Measurements from ENCODE around the gene MICAL3.
"Not testable (repeated sequence)": the region's sequence is repeated elsewhere in the genome, so short reads cannot be mapped to it uniquely, and the experiment has no call there.

Gene MICAL3

DNA sequence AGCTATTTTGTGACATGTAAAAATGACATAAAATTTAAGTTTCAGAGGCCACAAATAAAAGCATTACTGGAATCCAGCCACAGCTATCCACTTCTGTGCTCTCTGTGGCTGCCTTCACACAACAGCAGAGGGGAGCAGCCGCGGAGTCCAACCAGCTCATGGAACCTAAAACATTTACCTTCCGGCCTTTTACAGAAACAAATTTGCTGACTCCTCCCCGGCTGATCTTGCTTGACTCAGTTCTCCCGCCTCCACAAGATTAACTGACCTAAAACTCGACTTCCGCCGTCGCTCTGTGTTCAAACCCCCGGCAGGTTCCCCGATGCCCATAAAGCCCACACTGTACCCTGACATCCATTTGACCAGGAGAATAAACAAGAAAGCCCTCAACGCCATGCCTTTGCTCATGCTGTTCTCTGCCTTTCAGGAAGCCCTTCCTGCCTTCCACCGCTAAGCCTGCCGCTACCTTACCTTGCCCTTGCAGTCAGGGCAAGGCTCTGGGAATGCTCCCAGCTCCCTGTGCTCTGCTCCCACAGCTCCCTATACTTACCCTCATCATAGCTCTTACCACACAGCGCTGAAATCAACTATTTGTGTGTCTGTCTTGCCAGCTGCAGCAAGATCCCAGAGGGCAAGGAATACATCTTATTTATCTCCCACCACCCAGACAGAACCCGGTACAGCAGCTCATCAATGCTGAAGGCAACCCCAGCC is 35.4 kb downstream of the MICAL3 start:
- Histone ChIP-seq H3K27ac (ENCODE audit: low read length) (no peak overlapping the region), H3K9ac (ENCODE audit: low read length) (no peak overlapping the region), H3K79me2 (ENCODE audit: low read length) (peaks cover 99% of the 10 kb centered on the region), H3K4me3 (ENCODE audit: low read length) (no peak overlapping the region), H3K9me3 (ENCODE audit: insufficient read depth, low read length) (no peaks in the 10 kb centered on the region), H4K20me1 (ENCODE audit: insufficient read depth, low read length) (peaks cover 96% of the 10 kb centered on the region), H3K4me2 (ENCODE audit: low read length) (no peak overlapping the region), H3K36me3 (replicated peaks; ENCODE audit: low read depth, low read length) (peaks cover 11% of the 10 kb centered on the region), H3K27me3 (ENCODE audit: low read depth, low read length) (no peaks in the 10 kb centered on the region), H2AFZ (ENCODE audit: low read depth, low read length) (no peak overlapping the region), H3K4me1 (ENCODE audit: low read length) (peaks cover under 1% of the 10 kb centered on the region; the same call in 1 of the 2 replicates)
- no peak for TF ChIP-seq EZH2phosphoT487 (IDR thresholded peaks at IDR 0.05; ENCODE audit: low read depth)
- TF ChIP-seq, protein P1, sequence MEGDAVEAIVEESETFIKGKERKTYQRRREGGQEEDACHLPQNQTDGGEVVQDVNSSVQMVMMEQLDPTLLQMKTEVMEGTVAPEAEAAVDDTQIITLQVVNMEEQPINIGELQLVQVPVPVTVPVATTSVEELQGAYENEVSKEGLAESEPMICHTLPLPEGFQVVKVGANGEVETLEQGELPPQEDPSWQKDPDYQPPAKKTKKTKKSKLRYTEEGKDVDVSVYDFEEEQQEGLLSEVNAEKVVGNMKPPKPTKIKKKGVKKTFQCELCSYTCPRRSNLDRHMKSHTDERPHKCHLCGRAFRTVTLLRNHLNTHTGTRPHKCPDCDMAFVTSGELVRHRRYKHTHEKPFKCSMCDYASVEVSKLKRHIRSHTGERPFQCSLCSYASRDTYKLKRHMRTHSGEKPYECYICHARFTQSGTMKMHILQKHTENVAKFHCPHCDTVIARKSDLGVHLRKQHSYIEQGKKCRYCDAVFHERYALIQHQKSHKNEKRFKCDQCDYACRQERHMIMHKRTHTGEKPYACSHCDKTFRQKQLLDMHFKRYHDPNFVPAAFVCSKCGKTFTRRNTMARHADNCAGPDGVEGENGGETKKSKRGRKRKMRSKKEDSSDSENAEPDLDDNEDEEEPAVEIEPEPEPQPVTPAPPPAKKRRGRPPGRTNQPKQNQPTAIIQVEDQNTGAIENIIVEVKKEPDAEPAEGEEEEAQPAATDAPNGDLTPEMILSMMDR (IDR thresholded peaks at IDR 0.05; ENCODE audit: low read depth, low read length), result no peak

DNA sequence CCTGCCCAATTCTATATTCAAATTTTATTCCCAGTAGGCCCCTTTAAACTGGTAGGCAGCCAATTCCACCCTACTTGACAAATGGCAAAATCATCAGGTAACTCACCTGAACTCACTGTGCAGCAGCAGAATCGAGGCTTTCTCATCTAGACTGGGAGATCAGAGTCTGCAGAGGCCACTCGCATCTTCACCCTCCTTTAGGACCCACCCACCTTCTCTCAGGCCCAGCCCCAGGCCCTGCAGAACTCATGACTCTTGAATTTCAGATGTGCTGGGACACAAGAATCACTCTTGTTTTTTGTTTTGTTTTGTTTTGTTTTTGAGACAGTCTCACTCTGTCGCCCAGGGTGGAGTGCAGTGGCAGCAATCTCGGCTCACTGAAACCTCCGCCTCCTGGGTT is 38.8 kb downstream of the MICAL3 start:
- Histone ChIP-seq H3K4me3 (ENCODE audit: low read length) (no peak overlapping the region), H3K4me1 (ENCODE audit: low read length) (no peaks in the 10 kb centered on the region), H3K36me3 (replicated peaks; ENCODE audit: low read depth, low read length) (peaks cover 18% of the 10 kb centered on the region), H3K4me2 (ENCODE audit: low read length) (no peak overlapping the region), H3K27ac (ENCODE audit: low read length) (no peak overlapping the region), H3K27me3 (ENCODE audit: low read depth, low read length) (no peaks in the 10 kb centered on the region), H4K20me1 (ENCODE audit: insufficient read depth, low read length) (peaks cover 95% of the 10 kb centered on the region), H2AFZ (ENCODE audit: low read depth, low read length) (no peak overlapping the region), H3K79me2 (ENCODE audit: low read length) (peaks cover 98% of the 10 kb centered on the region), H3K9me3 (ENCODE audit: insufficient read depth, low read length) (no peaks in the 10 kb centered on the region), H3K9ac (ENCODE audit: low read length) (no peak overlapping the region)
- no peak for TF ChIP-seq EZH2phosphoT487 (IDR thresholded peaks at IDR 0.05; ENCODE audit: low read depth)
- TF ChIP-seq, protein P1 (IDR thresholded peaks at IDR 0.05; ENCODE audit: low read depth, low read length), result no peak

GRCh38 chr22:17985071-17985470 is 39.3 kb downstream of the MICAL3 start:
- not testable (repeated sequence) for H3K9me3 ChIP-seq (ENCODE audit: insufficient read depth, low read length); H3K4me3 ChIP-seq (ENCODE audit: low read length); H3K4me1 ChIP-seq (ENCODE audit: low read length); H3K9ac ChIP-seq (ENCODE audit: low read length); H3K27ac ChIP-seq (ENCODE audit: low read length); H3K4me2 ChIP-seq (ENCODE audit: low read length); H3K27me3 ChIP-seq (ENCODE audit: low read depth, low read length); H2AFZ ChIP-seq (ENCODE audit: low read depth, low read length)
- Histone ChIP-seq H3K36me3 (replicated peaks; ENCODE audit: low read depth, low read length) (peaks cover 21% of the 10 kb centered on the region), H3K79me2 (ENCODE audit: low read length) (peaks cover 98% of the 10 kb centered on the region), H4K20me1 (ENCODE audit: insufficient read depth, low read length) (peaks cover 95% of the 10 kb centered on the region)

DNA sequence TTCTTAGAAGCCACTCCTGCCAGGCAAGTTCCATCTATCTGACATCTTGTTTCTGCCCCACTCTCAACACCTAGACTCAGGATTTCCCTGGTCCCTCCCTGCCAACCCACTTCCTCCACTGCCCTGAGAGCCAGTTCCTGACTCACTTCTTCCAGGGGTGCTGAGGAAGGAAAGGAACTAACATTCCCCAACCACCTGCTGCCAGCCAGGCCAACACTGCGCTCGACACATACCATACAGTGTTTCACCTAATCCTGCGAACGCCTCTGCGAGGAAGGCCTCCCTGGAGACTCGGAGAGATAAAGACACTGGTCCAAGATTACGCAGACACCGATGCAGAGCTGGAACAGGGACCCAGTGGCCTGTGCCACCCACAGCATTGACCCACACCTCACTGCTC is 40.2 kb downstream of the MICAL3 start:
- H2AFZ ChIP-seq (ENCODE audit: low read depth, low read length), result no peak overlapping the region
- no peak overlapping the region for H3K27ac ChIP-seq (ENCODE audit: low read length)
- H3K27me3 ChIP-seq (ENCODE audit: low read depth, low read length), result no peaks in the 10 kb centered on the region
- H3K9me3 ChIP-seq (ENCODE audit: insufficient read depth, low read length), result no peaks in the 10 kb centered on the region
- no peak overlapping the region for H3K4me2 ChIP-seq (ENCODE audit: low read length)
- H3K4me3 ChIP-seq (ENCODE audit: low read length), result no peak overlapping the region
- peaks cover 98% of the 10 kb centered on the region for H3K79me2 ChIP-seq (ENCODE audit: low read length)
- peaks cover 95% of the 10 kb centered on the region for H4K20me1 ChIP-seq (ENCODE audit: insufficient read depth, low read length)
- peaks cover 26% of the 10 kb centered on the region for H3K36me3 ChIP-seq (replicated peaks; ENCODE audit: low read depth, low read length)
- no peak overlapping the region for H3K9ac ChIP-seq (ENCODE audit: low read length)
- TF ChIP-seq, protein P1 (IDR thresholded peaks at IDR 0.05; ENCODE audit: low read depth, low read length), result no peak
- TF ChIP-seq EZH2phosphoT487 (IDR thresholded peaks at IDR 0.05; ENCODE audit: low read depth), result no peak
- H3K4me1 ChIP-seq (ENCODE audit: low read length), result no peaks in the 10 kb centered on the region

All from OCI-LY3 (cell line).